ENCODE measurements around the gene RCE1. TPM values are rescaled to one million over a fixed set of nuclear protein-coding genes. Genes with fewer than 3 reads are reported as not detected.
A peak's percentile ranks its signal among the peaks of the same experiment; 100 is the strongest.

Gene RCE1
- total RNA-seq, 1 experiment from 2014 or later = 43.7 TPM

GRCh38 chr11:66857234-66857926, 14.1 kb downstream of the RCE1 start:
- Histone ChIP-seq H3K36me3 (ENCODE audit: control insufficient read depth, insufficient read depth, low read length) (no peaks in the 10 kb centered on the region), H3K9me3 (ENCODE audit: control insufficient read depth, insufficient read depth, low read depth, low read length) (no peaks in the 10 kb centered on the region), H3K27ac (ENCODE audit: low read length) (peak overlapping the region; percentile 82), H3K4me3 (ENCODE audit: low read depth in 2 of 2, low read length in 2 of 2) (peak overlapping the region; percentile 77 to 79), H3K4me1 (ENCODE audit: control insufficient read depth, insufficient read depth, low read length) (peaks cover 22% of the 10 kb centered on the region), H3K27me3 (ENCODE audit: control insufficient read depth, insufficient read depth, low read length) (no peaks in the 10 kb centered on the region)
- TF ChIP-seq REST (IDR thresholded peaks at IDR 0.05; ENCODE audit: insufficient read depth in 1 of 2, low read depth in 2 of 2, low read length in 1 of 2) (0 out of 4 replicates have a peak, but pooled peaks of 1 of the 2 experiments have one; percentile 14), CTCF (IDR thresholded peaks at IDR 0.05) (no peak)
- intact Hi-C loops (cut with micrococcal nuclease; ENCODE audit: unreplicated experiment) = no loop called here
- no peak for DNase-seq (ENCODE audit: low read depth, low spot score)
- in situ Hi-C loops (cut with HindIII; ENCODE audit: low pct_unique_long_range_greater_than_20kb, low sequenced_read_pairs) = no loop called here
- peak; percentile 8 for ATAC-seq
- ChIA-PET CTCF (no interaction called here), POLR2A (no interaction called here)
- TSS peak; percentile 77 for BruUV-seq (replicated peaks)

DNA sequence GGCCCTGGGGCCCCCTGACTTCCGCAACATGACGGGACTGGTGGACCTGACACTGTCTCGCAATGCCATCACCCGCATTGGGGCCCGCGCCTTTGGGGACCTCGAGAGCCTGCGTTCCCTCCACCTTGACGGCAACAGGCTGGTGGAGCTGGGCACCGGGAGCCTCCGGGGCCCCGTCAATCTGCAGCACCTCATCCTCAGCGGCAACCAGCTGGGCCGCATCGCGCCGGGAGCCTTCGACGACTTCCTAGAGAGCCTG, 14.6 kb downstream of the RCE1 start:
- in situ Hi-C loops (cut with HindIII; ENCODE audit: low pct_unique_long_range_greater_than_20kb, low sequenced_read_pairs) (no loop called here), intact Hi-C loops (cut with micrococcal nuclease; ENCODE audit: unreplicated experiment) (no loop called here)
- peak; percentile 0; the same call in 1 of the 2 replicates for ATAC-seq

More for the DNA sequence above, 14.6 kb downstream of the RCE1 start:
- Histone ChIP-seq H3K27me3 (ENCODE audit: control insufficient read depth, insufficient read depth, low read length) (no peaks in the 10 kb centered on the region), H3K9me3 (ENCODE audit: control insufficient read depth, insufficient read depth, low read depth, low read length) (no peaks in the 10 kb centered on the region), H3K27ac (ENCODE audit: low read length) (peak overlapping the region; percentile 82; the same call in 1 of the 2 replicates), H3K4me1 (ENCODE audit: control insufficient read depth, insufficient read depth, low read length) (peaks cover 22% of the 10 kb centered on the region), H3K36me3 (ENCODE audit: control insufficient read depth, insufficient read depth, low read length) (no peaks in the 10 kb centered on the region), H3K4me3 (ENCODE audit: low read depth in 2 of 2, low read length in 2 of 2) (peak overlapping the region; percentile 77 to 79)
- CTCF ChIA-PET = no interaction called here
- no TSS peak for BruUV-seq (replicated peaks)
- POLR2A ChIA-PET = no interaction called here
- no peak for TF ChIP-seq SIN3A (IDR thresholded peaks at IDR 0.05; ENCODE audit: borderline replicate concordance, insufficient read depth, low read depth, low read length)
- TF ChIP-seq CTCF (IDR thresholded peaks at IDR 0.05) = no peak
- TF ChIP-seq REST (IDR thresholded peaks at IDR 0.05; ENCODE audit: insufficient read depth in 1 of 2, low read depth in 2 of 2, low read length in 1 of 2) = no peak
- TF ChIP-seq TCF7L2 (IDR thresholded peaks at IDR 0.05; ENCODE audit: low read depth, low read length) = no peak
- TF ChIP-seq POLR2AphosphoS5 (IDR thresholded peaks at IDR 0.05; ENCODE audit: low read depth, low read length) = 0 out of 2 replicates have a peak, but pooled peaks have one; percentile 35
- no peak for DNase-seq (ENCODE audit: low read depth, low spot score)

Data from Panc1 (cell line).